DMS 273 (cell line): ENCODE data around the gene SFT2D3.
"Not testable (repeated sequence)": the region's sequence is repeated elsewhere in the genome, so short reads cannot be mapped to it uniquely, and the experiment has no call there.

Experiments
- DNase-seq: peaks from one replicate; lab custom pipeline; 2025; ENCODE audit not compliant: unreplicated experiment; lab: John Stamatoyannopoulos, UW

The SFT2D3 gene

GRCh38 chr2:127737892-127738291, 36.6 kb downstream of the SFT2D3 start:
- no peak for DNase-seq

DNA sequence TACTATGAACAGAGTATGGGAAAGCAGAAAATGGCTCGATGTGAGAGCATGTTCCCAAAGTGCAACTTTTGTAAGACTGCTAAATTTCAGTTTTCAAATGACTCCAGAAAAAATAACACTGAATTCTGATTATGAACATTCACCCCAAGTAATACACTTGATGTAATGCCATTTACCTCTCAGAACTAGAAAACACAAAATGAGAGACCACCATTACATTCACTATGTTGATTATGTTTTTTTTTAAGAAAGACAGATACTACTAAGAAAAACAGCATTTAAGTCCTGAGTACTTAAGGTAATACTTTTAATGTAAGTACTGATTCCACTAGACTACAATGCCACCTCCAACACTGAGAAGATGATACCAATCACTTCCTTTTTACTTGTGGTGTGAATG, 38.5 kb downstream of the SFT2D3 start:
- no peak for DNase-seq

- no peak for DNase-seq
Observed at GRCh38 chr2:127740665-127741288, 39.5 kb downstream of the SFT2D3 start.

GRCh38 chr2:127743477-127744026, 42.3 kb downstream of the SFT2D3 start:
- no peak for DNase-seq

- no peak for DNase-seq
Observed at GRCh38 chr2:127747621-127748020, 46.3 kb downstream of the SFT2D3 start.

- DNase-seq: not testable (repeated sequence)
Observed at GRCh38 chr2:127749537-127749936, 48.2 kb downstream of the SFT2D3 start.

DNA sequence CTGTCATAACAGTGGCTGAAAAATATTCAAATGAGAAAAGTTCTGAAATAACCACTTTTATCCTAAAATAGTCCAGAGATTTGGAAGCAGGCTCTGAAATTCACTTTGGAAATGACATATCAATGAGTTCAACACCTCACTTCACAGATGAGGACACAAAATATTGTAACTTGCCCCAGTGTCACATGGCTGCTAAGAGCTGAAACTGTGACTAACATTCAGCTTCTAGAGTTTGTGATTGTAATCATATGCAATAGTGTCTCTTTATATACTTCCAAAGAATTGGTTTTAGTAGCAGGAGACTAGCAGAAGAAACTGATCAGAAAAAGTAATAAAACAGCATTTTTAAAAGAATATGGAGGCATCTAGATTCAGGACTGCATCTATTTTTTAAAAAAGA, 52.1 kb downstream of the SFT2D3 start:
- DNase-seq: no peak

DNA sequence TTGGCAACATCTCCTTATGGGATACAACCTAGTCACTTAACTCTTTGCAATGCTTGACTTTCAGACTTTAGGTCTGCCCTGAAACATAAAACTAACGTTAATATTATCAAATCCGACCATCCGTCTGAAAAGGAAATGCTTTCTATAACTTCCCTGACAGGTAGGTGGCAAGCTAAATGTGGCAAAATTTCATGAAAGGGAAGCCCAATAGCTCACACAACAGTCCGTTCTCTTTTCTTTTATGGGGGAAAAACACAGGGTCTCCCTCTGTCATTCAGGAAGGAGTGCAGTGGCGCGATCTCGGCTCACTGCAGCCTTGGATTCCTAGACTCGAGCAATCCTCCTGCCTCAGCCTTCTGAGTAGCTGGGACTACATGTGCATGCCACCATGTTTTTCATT, 52.9 kb downstream of the SFT2D3 start:
- no peak for DNase-seq
